ENCODE results near the gene OR10J1.
A peak's percentile ranks its signal among the peaks of the same experiment; 100 is the strongest.
"Not testable (repeated sequence)": the region's sequence is repeated elsewhere in the genome, so short reads cannot be mapped to it uniquely, and the experiment has no call there.

Gene OR10J1, protein sequence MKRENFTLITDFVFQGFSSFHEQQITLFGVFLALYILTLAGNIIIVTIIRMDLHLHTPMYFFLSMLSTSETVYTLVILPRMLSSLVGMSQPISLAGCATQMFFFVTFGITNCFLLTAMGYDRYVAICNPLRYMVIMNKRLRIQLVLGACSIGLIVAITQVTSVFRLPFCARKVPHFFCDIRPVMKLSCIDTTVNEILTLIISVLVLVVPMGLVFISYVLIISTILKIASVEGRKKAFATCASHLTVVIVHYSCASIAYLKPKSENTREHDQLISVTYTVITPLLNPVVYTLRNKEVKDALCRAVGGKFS

GRCh38 chr1:159439422-159439821 lies at the start of gene OR10J1:
OR10J1 (plus strand) TSS chr1:159439722; CDS start chr1:159439792, 70 bp downstream.
- DNase-seq = no peak

- DNase-seq = no peak
These were observed 32.7 kb upstream of the OR10J1 start for GRCh38 chr1:159406821-159407220.

DNA sequence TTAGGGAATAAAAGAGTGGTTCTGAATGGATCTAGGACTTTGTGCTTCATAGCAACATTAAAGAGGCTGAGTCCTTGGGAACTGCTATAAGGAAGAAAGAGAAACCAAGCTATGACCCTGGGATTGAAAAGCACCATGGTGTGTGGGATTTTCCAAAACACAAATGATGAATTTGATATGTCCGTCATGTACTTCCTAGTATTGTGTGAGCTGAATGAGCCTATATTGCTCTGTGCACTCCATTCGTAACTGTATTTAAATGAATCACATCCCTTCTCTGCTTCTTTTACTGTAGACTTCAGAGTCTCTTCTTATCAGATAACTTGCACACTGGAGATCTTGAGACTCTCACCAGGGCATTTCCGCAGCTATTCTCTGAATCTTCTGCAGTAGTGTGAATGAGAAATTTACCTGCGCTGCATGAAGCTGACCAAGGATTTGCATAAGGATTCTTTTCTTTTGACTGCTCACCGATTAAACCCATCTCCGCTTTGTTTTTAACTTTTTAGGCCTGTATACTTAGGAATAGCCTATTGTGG lies 30.6 kb upstream of the OR10J1 start:
- no peak for DNase-seq

DNA sequence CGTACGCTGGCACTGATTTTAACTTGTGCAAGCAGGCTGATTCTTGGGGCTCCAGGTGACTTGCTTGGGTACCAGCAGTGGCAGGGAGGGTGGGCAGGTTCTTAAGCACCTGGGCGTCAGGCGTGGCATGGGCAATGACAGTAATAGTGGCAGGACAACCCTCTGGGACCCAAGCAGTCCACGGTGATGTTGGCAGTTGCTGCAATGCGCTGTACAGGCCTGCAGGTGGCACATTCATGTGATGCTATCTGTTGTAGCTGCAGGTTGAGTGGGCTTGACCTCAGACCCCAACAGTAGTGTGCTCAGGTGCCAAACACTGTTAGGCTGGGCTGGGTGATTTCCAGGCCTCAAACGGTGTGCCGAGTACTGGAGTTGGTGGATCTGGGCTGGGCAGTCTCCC lies 17.7 kb upstream of the OR10J1 start:
- DNase-seq = no peak

DNA sequence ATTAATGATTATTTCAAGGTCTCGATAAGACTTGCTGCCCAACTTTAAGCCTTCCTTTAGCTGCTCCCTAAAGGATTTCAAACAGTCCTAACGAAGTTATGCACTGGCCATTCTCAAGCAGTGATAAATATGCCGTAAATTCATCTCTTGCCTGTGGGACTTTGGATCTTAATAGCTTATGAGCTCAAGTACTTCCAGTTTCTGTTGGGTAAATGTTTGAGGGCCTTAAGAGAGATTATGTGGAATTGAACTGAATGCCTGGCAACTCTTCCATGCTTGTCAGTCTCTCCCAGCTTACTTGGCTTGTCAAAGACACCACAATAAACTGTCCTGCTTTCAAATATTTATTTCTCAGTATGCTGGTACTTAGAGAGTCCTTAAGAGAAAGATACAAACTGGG lies 11.0 kb upstream of the OR10J1 start:
- DNase-seq = no peak

DNA sequence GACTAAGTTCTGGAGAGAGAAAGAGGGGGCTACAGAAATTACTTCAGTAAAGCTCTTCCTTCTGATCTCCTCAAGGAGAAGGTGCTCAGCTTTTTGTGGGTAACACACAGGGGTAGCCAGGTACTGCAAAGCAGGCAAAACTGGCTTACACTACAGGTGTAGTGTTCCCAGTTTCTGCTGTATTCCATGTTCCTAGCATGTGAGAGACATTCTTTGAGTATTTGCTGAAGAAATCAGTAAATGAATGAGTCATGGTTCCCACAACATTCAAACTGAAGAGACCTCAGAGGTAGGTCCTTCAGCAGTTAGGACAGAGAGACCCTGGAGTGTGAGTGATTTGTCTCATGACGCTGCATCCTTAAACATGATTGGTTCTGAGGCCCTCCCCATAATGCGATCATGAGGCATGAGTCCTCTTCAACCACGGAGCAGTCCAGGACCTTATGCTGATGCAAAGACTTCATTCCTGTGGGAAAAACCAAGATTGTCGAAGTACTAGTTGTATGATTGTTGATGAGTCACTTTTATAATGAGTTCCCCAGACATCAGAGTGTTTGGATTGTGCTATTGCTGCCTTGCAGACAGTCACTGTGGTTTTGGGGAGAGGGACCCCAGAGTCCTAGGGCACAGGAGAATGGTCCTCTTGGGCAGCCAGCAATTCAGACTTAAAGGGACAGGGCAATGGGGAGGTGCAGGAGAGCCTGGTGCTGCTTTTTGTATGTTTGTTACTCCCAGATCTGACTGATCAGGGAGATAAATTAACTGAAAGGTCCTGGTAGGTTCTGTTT lies 10.3 kb upstream of the OR10J1 start:
- DNase-seq = no peak

GRCh38 chr1:159430985-159431384 lies 8.5 kb upstream of the OR10J1 start:
- DNase-seq = peak in 1 of 2 donors; percentile 1

DNA sequence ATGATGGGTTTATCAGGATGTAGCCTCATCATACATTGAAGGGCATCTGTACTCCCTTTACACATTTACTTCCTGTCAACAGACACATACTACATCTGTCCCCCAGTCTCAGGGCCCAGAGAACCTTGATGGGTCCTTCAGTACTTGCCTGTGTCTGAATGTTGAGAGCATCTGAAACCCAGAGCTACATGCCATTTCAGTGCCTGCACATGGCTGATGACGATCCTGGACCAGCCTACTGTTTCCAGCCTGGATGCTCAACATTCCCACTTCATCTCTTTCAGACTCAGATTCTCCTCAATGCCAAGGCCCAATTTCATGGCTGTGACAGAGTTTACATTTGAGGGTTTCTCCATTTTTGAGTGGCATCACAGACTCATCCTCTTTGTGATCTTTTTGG lies 7.6 kb upstream of the OR10J1 start, which contains the start of gene OR10J4:
Gene OR10J4, plus strand, starts transcription at position 301 of the 400 bp plus-strand sequence.
- no peak for DNase-seq

DNA sequence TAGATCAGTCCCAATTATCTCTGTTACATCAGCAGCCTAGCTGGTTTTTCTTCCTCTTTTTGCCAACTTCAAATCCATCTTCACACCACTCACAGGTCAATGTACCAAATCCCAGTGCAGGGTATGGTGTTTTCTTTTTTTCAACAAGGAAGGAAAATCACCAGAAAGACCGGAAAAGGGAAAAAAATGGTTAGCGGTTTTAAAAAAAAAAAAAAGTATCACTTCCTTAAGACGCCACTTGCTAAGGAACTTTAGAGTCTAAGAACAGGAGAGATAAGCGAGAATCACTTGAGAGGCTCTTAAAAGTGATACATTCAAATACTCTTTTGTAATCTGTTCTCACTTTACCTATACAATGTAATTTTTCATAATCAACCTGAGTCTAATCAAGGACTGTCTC lies 3.1 kb upstream of the OR10J1 start:
- DNase-seq = peak in 1 of 2 donors; percentile 6

DNA sequence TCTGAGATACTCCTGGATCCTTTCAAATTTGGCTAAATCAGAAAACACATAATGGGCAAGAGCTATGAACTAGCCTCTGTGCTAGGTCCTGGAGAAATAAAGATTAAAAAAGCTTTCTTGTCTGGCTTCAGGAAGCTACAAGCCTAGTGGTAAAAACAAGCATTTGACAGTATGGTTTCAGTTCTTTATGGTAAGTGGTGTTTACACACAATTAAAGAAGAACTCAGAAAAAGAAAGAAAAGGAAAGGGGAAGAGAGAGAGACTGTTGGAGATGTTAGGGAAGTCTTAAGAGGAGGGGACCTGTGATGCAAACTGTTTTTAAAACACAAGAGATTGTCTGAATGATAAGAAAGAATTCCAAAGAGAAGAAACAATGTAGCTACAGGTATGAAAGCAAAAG lies 1.8 kb downstream of the OR10J1 start:
- peak in 1 of 2 donors; percentile 8 for DNase-seq

DNA sequence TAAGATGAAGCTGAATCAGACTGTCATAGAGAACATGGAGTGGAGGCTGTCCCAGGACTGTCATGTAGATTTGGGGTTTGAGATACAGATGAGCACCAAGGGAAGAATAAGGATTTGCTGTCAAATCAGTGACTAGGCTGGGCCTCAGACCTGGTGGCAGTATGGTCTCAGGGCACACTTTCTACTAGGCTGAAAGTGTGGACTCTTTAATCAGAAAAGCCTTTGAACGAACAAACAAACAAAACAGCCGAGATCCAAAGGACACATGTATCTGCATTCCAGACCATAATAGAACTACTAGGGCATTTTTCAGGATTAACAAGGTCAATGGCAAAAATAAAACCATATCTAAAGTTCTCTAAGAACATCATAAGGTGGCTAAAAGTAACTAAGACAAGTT lies 2.9 kb downstream of the OR10J1 start:
- DNase-seq = no peak

DNA sequence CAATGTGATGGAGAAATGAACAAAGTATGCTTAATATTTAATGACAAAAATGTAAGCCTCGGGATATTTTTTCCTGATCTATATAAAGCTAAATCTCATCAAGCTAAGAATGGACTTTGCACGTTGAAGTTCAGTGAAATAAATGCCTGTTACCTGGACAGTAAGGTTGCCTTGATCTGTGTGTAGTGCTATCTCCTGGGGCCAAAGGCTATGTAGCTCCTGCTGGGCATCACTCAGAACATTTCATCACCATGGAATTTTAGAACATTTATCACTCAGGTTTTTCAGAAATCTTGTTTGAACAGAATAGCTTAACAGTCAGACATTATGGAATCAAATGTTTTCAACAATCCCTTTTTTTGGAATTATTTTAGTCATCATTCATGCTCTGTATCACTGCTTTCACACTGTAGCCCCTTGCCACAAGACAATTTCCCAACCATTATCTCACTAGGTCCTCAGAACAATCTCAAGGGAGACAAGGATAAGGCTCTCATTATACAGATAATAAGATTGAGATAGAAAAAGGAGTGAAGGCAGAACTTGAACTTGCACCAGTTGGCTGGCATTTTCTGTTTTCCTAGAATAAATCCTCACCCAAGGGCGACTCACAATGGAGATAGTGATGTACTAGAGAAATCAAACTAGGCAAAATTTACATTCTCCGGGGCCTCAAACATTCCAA lies 3.7 kb downstream of the OR10J1 start:
- DNase-seq = no peak

DNA sequence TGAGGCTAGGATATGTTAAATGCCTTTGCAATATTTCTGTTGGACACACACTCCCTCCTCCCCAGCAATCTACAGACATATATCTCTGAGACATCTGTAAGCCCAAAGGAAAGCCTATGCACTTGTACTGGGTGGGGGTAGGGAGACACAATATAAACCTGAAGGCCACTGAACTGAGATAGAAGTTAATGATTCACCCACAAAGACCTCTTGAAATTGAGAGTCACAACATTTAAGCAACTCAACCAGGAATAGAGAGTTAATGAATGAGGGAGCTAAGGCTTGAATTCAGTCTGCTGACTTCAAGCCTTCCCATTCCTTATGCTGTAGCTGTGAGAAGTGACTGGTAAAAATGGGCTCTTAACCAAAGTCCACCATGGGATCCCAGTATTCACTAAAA lies 5.0 kb downstream of the OR10J1 start:
- DNase-seq = no peak

- DNase-seq = no peak
These were observed 8.7 kb downstream of the OR10J1 start for GRCh38 chr1:159448181-159448580.

GRCh38 chr1:159449605-159450004 lies 10.1 kb downstream of the OR10J1 start:
- not testable (repeated sequence) for DNase-seq

DNA sequence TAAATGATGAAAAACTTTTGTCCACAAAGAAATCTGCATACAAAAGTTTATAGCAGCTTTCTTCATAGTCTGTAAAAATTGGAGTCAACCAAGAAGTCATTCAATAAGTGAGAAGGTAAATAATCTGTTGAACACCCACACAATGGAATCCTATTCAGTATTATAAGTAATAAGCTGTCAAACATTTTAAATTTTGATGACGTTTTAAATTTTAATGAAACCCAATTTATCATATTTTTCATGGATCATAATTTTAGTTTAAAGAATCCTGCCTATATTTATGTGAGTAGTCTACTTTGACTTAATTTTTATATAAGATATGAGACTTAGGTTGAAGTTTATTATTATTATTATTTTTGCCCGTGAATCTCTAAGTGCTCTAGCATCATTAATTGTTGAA lies 20.0 kb downstream of the OR10J1 start:
- no peak for DNase-seq

GRCh38 chr1:159465191-159465603 lies 25.7 kb downstream of the OR10J1 start:
- DNase-seq = no peak

DNA sequence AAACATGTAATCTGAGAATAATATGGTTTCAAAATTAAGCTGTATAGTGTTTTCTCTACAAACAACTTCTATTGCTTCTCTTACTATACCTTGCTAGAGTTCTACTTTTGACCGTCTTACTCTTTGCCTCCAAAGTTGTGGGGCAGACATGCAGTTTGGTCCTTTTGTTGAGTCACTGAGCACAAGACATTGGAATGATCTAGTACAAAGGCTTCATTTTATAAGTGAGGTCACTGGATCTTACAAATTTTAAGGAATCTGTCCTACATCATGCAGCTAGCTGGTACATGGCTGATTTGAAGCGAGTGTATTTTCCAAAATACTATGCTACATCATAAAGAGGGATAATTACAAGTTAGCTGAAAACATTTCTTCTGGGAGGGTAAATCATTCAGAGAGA lies 28.8 kb downstream of the OR10J1 start:
- DNase-seq = no peak

DNA sequence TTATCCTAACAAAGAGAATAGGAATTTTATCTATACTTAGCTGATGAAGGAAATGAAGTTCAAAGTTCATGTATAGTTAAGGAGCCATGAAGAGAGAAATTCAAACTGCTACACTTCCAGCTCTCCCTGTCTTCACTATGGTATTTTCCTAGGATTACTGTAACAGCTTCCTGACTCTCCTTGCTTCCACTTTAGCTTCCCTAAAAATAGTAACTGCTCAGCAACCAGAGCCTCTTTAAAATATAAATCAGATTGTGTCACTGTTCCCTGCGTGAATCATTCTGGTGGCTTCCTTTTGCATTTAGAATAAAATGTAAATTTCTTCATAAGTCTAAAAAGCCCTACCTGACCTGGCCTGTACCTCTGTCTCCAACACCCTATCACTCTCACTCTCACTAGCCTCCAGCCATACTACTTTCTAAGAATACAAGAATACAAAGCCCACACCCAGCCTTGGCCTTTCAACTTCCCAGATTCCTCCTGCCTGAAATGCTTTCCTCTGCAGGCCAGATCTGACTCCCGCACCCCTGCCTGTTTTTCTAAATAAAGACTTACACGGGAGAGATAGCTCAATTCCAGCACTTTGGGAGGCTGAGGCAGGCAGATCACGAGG lies 30.5 kb downstream of the OR10J1 start:
- DNase-seq = no peak

- no peak for DNase-seq
These were observed 33.8 kb downstream of the OR10J1 start for GRCh38 chr1:159473335-159473734.

GRCh38 chr1:159474926-159475325 lies 35.4 kb downstream of the OR10J1 start:
- DNase-seq = no peak

GRCh38 chr1:159483501-159483900 lies 44.0 kb downstream of the OR10J1 start:
- no peak for DNase-seq

Data from hippocampal formation (tissue), 2 donors.